ENCODE results near the gene GPR26.

Gene GPR26

GRCh38 chr10:123706236-123706635, 40.1 kb downstream of the GPR26 start:
- no peak overlapping the region for H2AFZ ChIP-seq (ENCODE audit: insufficient read depth, low read length, poor library complexity)
- no peak overlapping the region for H2BK5ac ChIP-seq (ENCODE audit: low read depth, low read length, poor library complexity)
- H2AK5ac ChIP-seq (ENCODE audit: low read length) = no peak overlapping the region
- H3K18ac ChIP-seq (ENCODE audit: low read length) = no peak overlapping the region
- H2BK120ac ChIP-seq (ENCODE audit: insufficient read depth, low read length, poor library complexity) = no peak overlapping the region
- H3K27me3 ChIP-seq (ENCODE audit: insufficient read depth, low read length) = no peaks in the 10 kb centered on the region
- H3K4me3 ChIP-seq (ENCODE audit: low read depth, low read length) = no peak overlapping the region
- H3K79me1 ChIP-seq (ENCODE audit: low read length) = no peaks in the 10 kb centered on the region
- no peak for DNase-seq
- no peak overlapping the region for H3K14ac ChIP-seq (ENCODE audit: low read length)
- H4K8ac ChIP-seq (ENCODE audit: low read depth, low read length) = no peak overlapping the region
- H4K12ac ChIP-seq (ENCODE audit: low read depth, low read length) = no peak overlapping the region
- no peaks in the 10 kb centered on the region for H3K36me3 ChIP-seq (ENCODE audit: control insufficient read depth in 1 of 2, insufficient read depth in 2 of 2, low read length in 2 of 2)
- H3K4ac ChIP-seq (ENCODE audit: low read depth, low read length) = no peak overlapping the region
- H4K91ac ChIP-seq (ENCODE audit: low read depth, low read length) = no peak overlapping the region
- no CpG with 5 or more reads among the region's 4 CpGs for WGBS (ENCODE audit: extremely low coverage, insufficient coverage, insufficient read length)
- no peak overlapping the region for H3K27ac ChIP-seq (ENCODE audit: low read depth, low read length)
- no peak overlapping the region for H3K4me2 ChIP-seq (ENCODE audit: low read length)
- no peaks in the 10 kb centered on the region for H3K9me3 ChIP-seq (ENCODE audit: insufficient read depth, low read depth, low read length)
- H2BK12ac ChIP-seq (ENCODE audit: low read length) = no peak overlapping the region
- no peaks in the 10 kb centered on the region for H3K4me1 ChIP-seq (ENCODE audit: control insufficient read depth in 1 of 2, insufficient read depth in 2 of 2, low read length in 2 of 2)
- no peak overlapping the region for H3K9ac ChIP-seq (ENCODE audit: low read length)
- no peaks in the 10 kb centered on the region for H3K79me2 ChIP-seq (ENCODE audit: control insufficient read depth, insufficient read depth, low read length, poor library complexity)
- no peak overlapping the region for H3K23ac ChIP-seq (ENCODE audit: low read length)

GRCh38 chr10:123715546-123715945, 49.4 kb downstream of the GPR26 start:
- no peak overlapping the region for H3K4me2 ChIP-seq (ENCODE audit: low read length)
- no peak overlapping the region for H3K18ac ChIP-seq (ENCODE audit: low read length)
- no peak overlapping the region for H3K4me3 ChIP-seq (ENCODE audit: low read depth, low read length)
- no peak overlapping the region for H2AK5ac ChIP-seq (ENCODE audit: low read length)
- no peak for DNase-seq
- no peak overlapping the region for H3K4ac ChIP-seq (ENCODE audit: low read depth, low read length)
- H4K91ac ChIP-seq (ENCODE audit: low read depth, low read length) = no peak overlapping the region
- no peak overlapping the region for H4K12ac ChIP-seq (ENCODE audit: low read depth, low read length)
- H3K23ac ChIP-seq (ENCODE audit: low read length) = no peak overlapping the region
- no peaks in the 10 kb centered on the region for H3K79me1 ChIP-seq (ENCODE audit: low read length)
- H2BK120ac ChIP-seq (ENCODE audit: insufficient read depth, low read length, poor library complexity) = no peak overlapping the region
- WGBS (ENCODE audit: extremely low coverage, insufficient coverage, insufficient read length) = no CpG with 5 or more reads among the region's 2 CpGs
- H4K8ac ChIP-seq (ENCODE audit: low read depth, low read length) = no peak overlapping the region
- no peaks in the 10 kb centered on the region for H3K36me3 ChIP-seq (ENCODE audit: control insufficient read depth in 1 of 2, insufficient read depth in 2 of 2, low read length in 2 of 2)
- H3K9me3 ChIP-seq (ENCODE audit: insufficient read depth, low read depth, low read length) = peaks cover 9% of the 10 kb centered on the region
- no peaks in the 10 kb centered on the region for H3K27me3 ChIP-seq (ENCODE audit: insufficient read depth, low read length)
- H2BK5ac ChIP-seq (ENCODE audit: low read depth, low read length, poor library complexity) = no peak overlapping the region
- no peak overlapping the region for H3K27ac ChIP-seq (ENCODE audit: low read depth, low read length)
- no peak overlapping the region for H2AFZ ChIP-seq (ENCODE audit: insufficient read depth, low read length, poor library complexity)
- no peak overlapping the region for H2BK12ac ChIP-seq (ENCODE audit: low read length)
- H3K14ac ChIP-seq (ENCODE audit: low read length) = no peak overlapping the region
- no peaks in the 10 kb centered on the region for H3K79me2 ChIP-seq (ENCODE audit: control insufficient read depth, insufficient read depth, low read length, poor library complexity)
- H3K4me1 ChIP-seq (ENCODE audit: control insufficient read depth in 1 of 2, insufficient read depth in 2 of 2, low read length in 2 of 2) = no peaks in the 10 kb centered on the region
- no peak overlapping the region for H3K9ac ChIP-seq (ENCODE audit: low read length)

GRCh38 chr10:123717336-123717735, 51.2 kb downstream of the GPR26 start:
- Histone ChIP-seq H3K23ac (ENCODE audit: low read length) (no peak overlapping the region), H3K4me1 (ENCODE audit: control insufficient read depth in 1 of 2, insufficient read depth in 2 of 2, low read length in 2 of 2) (no peaks in the 10 kb centered on the region), H4K12ac (ENCODE audit: low read depth, low read length) (no peak overlapping the region), H4K8ac (ENCODE audit: low read depth, low read length) (no peak overlapping the region), H3K79me1 (ENCODE audit: low read length) (no peaks in the 10 kb centered on the region), H2BK120ac (ENCODE audit: insufficient read depth, low read length, poor library complexity) (no peak overlapping the region), H3K79me2 (ENCODE audit: control insufficient read depth, insufficient read depth, low read length, poor library complexity) (no peaks in the 10 kb centered on the region), H2BK12ac (ENCODE audit: low read length) (no peak overlapping the region), H3K9ac (ENCODE audit: low read length) (no peak overlapping the region), H4K91ac (ENCODE audit: low read depth, low read length) (no peak overlapping the region), H2AK5ac (ENCODE audit: low read length) (no peak overlapping the region), H2AFZ (ENCODE audit: insufficient read depth, low read length, poor library complexity) (no peak overlapping the region), H3K4me3 (ENCODE audit: low read depth, low read length) (no peak overlapping the region), H3K27me3 (ENCODE audit: insufficient read depth, low read length) (no peaks in the 10 kb centered on the region), H2BK5ac (ENCODE audit: low read depth, low read length, poor library complexity) (no peak overlapping the region), H3K27ac (ENCODE audit: low read depth, low read length) (no peak overlapping the region), H3K9me3 (ENCODE audit: insufficient read depth, low read depth, low read length) (peaks cover 9% of the 10 kb centered on the region), H3K4me2 (ENCODE audit: low read length) (no peak overlapping the region), H3K14ac (ENCODE audit: low read length) (no peak overlapping the region), H3K4ac (ENCODE audit: low read depth, low read length) (no peak overlapping the region), H3K18ac (ENCODE audit: low read length) (no peak overlapping the region), H3K36me3 (ENCODE audit: control insufficient read depth in 1 of 2, insufficient read depth in 2 of 2, low read length in 2 of 2) (no peaks in the 10 kb centered on the region)
- no CpG with 5 or more reads among the region's 4 CpGs for WGBS (ENCODE audit: extremely low coverage, insufficient coverage, insufficient read length)
- no peak for DNase-seq

DNA sequence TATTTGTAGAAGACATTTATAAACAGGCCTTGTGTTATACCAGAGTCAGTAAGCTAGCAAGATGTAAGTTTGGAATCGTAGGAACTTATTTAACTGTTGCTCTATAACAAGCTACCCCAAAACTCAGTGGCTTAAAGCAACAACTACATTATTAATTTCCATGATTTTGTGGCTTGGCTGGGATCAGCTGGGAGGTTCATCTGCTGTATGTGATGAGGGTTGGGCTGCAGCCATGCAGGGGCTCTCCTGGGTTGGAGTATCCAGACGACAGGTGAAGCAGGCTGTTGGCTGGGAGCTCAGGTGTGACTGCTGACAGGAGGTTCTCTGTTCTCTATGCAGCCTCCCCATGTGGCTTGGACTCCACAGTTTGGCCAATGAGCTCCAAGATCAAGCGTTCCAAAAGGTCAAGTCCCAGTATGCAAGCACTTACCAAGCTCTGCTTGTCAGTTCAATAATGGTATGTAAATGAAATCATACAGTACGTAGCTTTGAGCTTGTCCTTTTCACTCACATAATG, 52.4 kb downstream of the GPR26 start:
- no peaks in the 10 kb centered on the region for H3K27me3 ChIP-seq (ENCODE audit: insufficient read depth, low read length)
- H3K36me3 ChIP-seq (ENCODE audit: control insufficient read depth in 1 of 2, insufficient read depth in 2 of 2, low read length in 2 of 2) = no peaks in the 10 kb centered on the region
- no peak overlapping the region for H3K4me2 ChIP-seq (ENCODE audit: low read length)
- no peak overlapping the region for H3K18ac ChIP-seq (ENCODE audit: low read length)
- no peak overlapping the region for H3K27ac ChIP-seq (ENCODE audit: low read depth, low read length)
- no peak overlapping the region for H4K8ac ChIP-seq (ENCODE audit: low read depth, low read length)
- H3K4me1 ChIP-seq (ENCODE audit: control insufficient read depth in 1 of 2, insufficient read depth in 2 of 2, low read length in 2 of 2) = no peaks in the 10 kb centered on the region
- H2BK12ac ChIP-seq (ENCODE audit: low read length) = no peak overlapping the region
- no peak overlapping the region for H4K12ac ChIP-seq (ENCODE audit: low read depth, low read length)
- H2BK5ac ChIP-seq (ENCODE audit: low read depth, low read length, poor library complexity) = no peak overlapping the region
- no peak for DNase-seq
- no peak overlapping the region for H4K91ac ChIP-seq (ENCODE audit: low read depth, low read length)
- no peak overlapping the region for H2AK5ac ChIP-seq (ENCODE audit: low read length)
- H3K23ac ChIP-seq (ENCODE audit: low read length) = no peak overlapping the region
- H3K79me2 ChIP-seq (ENCODE audit: control insufficient read depth, insufficient read depth, low read length, poor library complexity) = no peaks in the 10 kb centered on the region
- H3K4me3 ChIP-seq (ENCODE audit: low read depth, low read length) = no peak overlapping the region
- no peak overlapping the region for H2BK120ac ChIP-seq (ENCODE audit: insufficient read depth, low read length, poor library complexity)
- no peak overlapping the region for H3K14ac ChIP-seq (ENCODE audit: low read length)
- H3K9ac ChIP-seq (ENCODE audit: low read length) = no peak overlapping the region
- no peak overlapping the region for H3K4ac ChIP-seq (ENCODE audit: low read depth, low read length)
- no CpG with 5 or more reads among the region's 4 CpGs for WGBS (ENCODE audit: extremely low coverage, insufficient coverage, insufficient read length)
- peaks cover 9% of the 10 kb centered on the region for H3K9me3 ChIP-seq (ENCODE audit: insufficient read depth, low read depth, low read length)
- no peak overlapping the region for H2AFZ ChIP-seq (ENCODE audit: insufficient read depth, low read length, poor library complexity)
- no peaks in the 10 kb centered on the region for H3K79me1 ChIP-seq (ENCODE audit: low read length)

Measured in trophoblast cell (in vitro differentiated cells and primary cell).